GM12878 (cell line): ENCODE data around the gene APPBP2. TPM values are rescaled to one million over a fixed set of nuclear protein-coding genes. Genes with fewer than 3 reads are reported as not detected.
"Not testable (repeated sequence)": the region's sequence is repeated elsewhere in the genome, so short reads cannot be mapped to it uniquely, and the experiment has no call there.

Experiments
- ATAC-seq: fragments of 200-7000 bp; cut with Tn5 transposase; 3 replicates; pipeline ENCODE4 v1.9.1; 2020; ENCODE audit warnings: mild to moderate bottlenecking, moderate library complexity
- BruUV-seq: library from RNA; stranded (reverse); fragments of 400-500 nt; replicated peaks from 2 replicates; lab custom pipeline; 2021; lab: Mats Ljungman, UMichigan
- CTCF ChIA-PET: fragments of 300-600 bp; sonication (Branson Sonifier 250); formaldehyde crosslinking; extraction: SDS; loops from one replicate; lab custom pipeline; 2021; ENCODE audit warnings: inconsistent platforms; lab: Yijun Ruan, JAX
- POLR2A ChIA-PET: fragments of 350-600 bp; formaldehyde crosslinking; extraction: SDS; loops from one replicate; lab custom pipeline; 2021; ENCODE audit warnings: inconsistent platforms; lab: Charles Lee
- RAD21 ChIA-PET: fragments of 300-600 bp; sonication (Branson Sonifier 250); formaldehyde crosslinking; loops from one replicate; lab custom pipeline; 2023; ENCODE audit warnings: antibody characterized with exemption; ENCODE audit not compliant: unreplicated experiment; lab: Charles Lee
- SMC1A ChIA-PET: fragments of 300-600 bp; sonication (Branson Sonifier 250); formaldehyde crosslinking; loops from one replicate; lab custom pipeline; 2023; ENCODE audit not compliant: unreplicated experiment, uncharacterized antibody; lab: Charles Lee
- DNase-seq: peaks from one replicate; pipeline ENCODE4 v3.0.0-alpha.2; 2011; ENCODE audit warnings: low read depth, low spot score
- FAIRE-seq: peaks from 3 replicates; lab custom pipeline; 2011; peaks lifted over from hg19 to GRCh38; lab: Jason Lieb, UNC
- H2AFZ ChIP-seq: 2 replicates; pipeline ENCODE4 v1.6.0; 2011; ENCODE audit warnings: low read depth, low read length, control low read depth; ENCODE audit not compliant: control insufficient read depth
- H3K27ac ChIP-seq: 2 replicates; pipeline ENCODE4 v1.5.1; 2011; ENCODE audit warnings: control low read depth; ENCODE audit not compliant: control insufficient read depth, insufficient read depth
- H3K27me3 ChIP-seq, 2 experiments: replicated peaks in 1 of 2; 2 replicates each; pipeline versions ENCODE4 v1.6.0 to v1.6.1; 2011; ENCODE audit warnings: low read length in 1 of 2; ENCODE audit not compliant: control insufficient read depth in 2 of 2, insufficient read depth in 2 of 2
- H3K36me3 ChIP-seq, 2 experiments: 2 replicates each; pipeline ENCODE4 v1.5.1; 2011; ENCODE audit warnings: low read length in 1 of 2; ENCODE audit not compliant: control insufficient read depth in 2 of 2, insufficient read depth in 2 of 2
- H3K4me1 ChIP-seq: 2 replicates; pipeline ENCODE4 v1.6.1; 2011; ENCODE audit warnings: mild to moderate bottlenecking, low read length, moderate library complexity, mixed read lengths; ENCODE audit not compliant: control insufficient read depth, insufficient read depth
- H3K4me2 ChIP-seq: 2 replicates; pipeline ENCODE4 v1.6.0; 2011; ENCODE audit warnings: control low read depth; ENCODE audit not compliant: control insufficient read depth, insufficient read depth
- H3K4me3 ChIP-seq: fragments of 200-600 bp; sonication (generic); 2 replicates; pipeline ENCODE4 v1.5.1; 2016
- H3K79me2 ChIP-seq: 2 replicates; pipeline ENCODE4 v1.6.0; 2011; ENCODE audit warnings: low read length; ENCODE audit not compliant: control insufficient read depth, insufficient read depth
- H3K9ac ChIP-seq: 2 replicates; pipeline ENCODE4 v1.8.0; 2011; ENCODE audit warnings: low read length, control low read depth, mixed read lengths; ENCODE audit not compliant: control insufficient read depth, insufficient read depth
- H3K9me3 ChIP-seq: replicated peaks from 3 replicates; pipeline ENCODE4 v1.5.1; 2011; ENCODE audit warnings: mild to moderate bottlenecking, low read length; ENCODE audit not compliant: control insufficient read depth, insufficient read depth
- H4K20me1 ChIP-seq: 2 replicates; pipeline ENCODE4 v1.6.0; 2011; ENCODE audit not compliant: control insufficient read depth, insufficient read depth
- NFXL1 ChIP-seq: fragments of 450-650 bp; IDR thresholded peaks from 2 replicates; pipeline ENCODE4 v1.6.1; 2017; ENCODE audit warnings: antibody characterized with exemption, mild to moderate bottlenecking, borderline replicate concordance
- WGBS: methylation state at CpG from one replicate; pipeline ENCODE4 v1.1.6; 2016; ENCODE audit warnings: low lambda C conversion rate; ENCODE audit not compliant: insufficient replicate concordance, insufficient coverage; ENCODE audit errors: missing lambda C conversion rate; 5-methylcytosine and 5-hydroxymethylcytosine counted together
- in situ Hi-C: fragments of 300-500 bp; cut with MboI; formaldehyde crosslinking; loops from 9 replicates; pipeline ENCODE4 v1.14.3; 2018; ENCODE audit warnings: mixed read lengths
- intact Hi-C: fragments of 100-400 bp; cut with micrococcal nuclease; formaldehyde crosslinking; loops from one replicate; pipeline ENCODE4 v1.14.2; 2022; ENCODE audit not compliant: unreplicated experiment
- polyA plus RNA-seq, 11 experiments: library from polyadenylated mRNA; depleted of rRNA in 4 of 11; unstranded in 6 of 11; stranded (reverse) in 5 of 11; fragments of >200 nt; fragmentation: Nextera tagmentation in 4 of 11; fragmentation: Illumina TruSeq in 1 of 11; extraction: Ambion mirVana in 4 of 11; extraction: Trizol in 1 of 11; gene quantifications; 1 replicate in 1 of 11; 2 replicates in 10 of 11; pipeline versions ENCODE4 v1.2.1 to v1.2.3, GENCODE V29; 2011 to 2016; ENCODE audit warnings: inconsistent platforms in 2 of 11, missing spikeins in 2 of 11, low read depth in 1 of 11
- total RNA-seq, 4 experiments: library from RNA; depleted of rRNA in 3 of 4; stranded (reverse); fragments of >200 nt in 3 of 4; fragmentation: Illumina TruSeq in 1 of 4; extraction: Trizol in 1 of 4; gene quantifications; 2 replicates each; pipeline versions ENCODE4 v1.2.1 to v1.2.3, GENCODE V29; 2013 to 2021

The APPBP2 gene
- total and polyA plus RNA-seq, 10 of the 15 experiments (the other 5 are each of a cell fraction or from before 2014, with no cell fraction given): 4.3 to 30.8 (median 13.1) TPM

GRCh38 chr17:60430561-60430960, 95.5 kb downstream of the APPBP2 start:
- FAIRE-seq, H2AFZ ChIP-seq, H3K4me2 ChIP-seq, H3K9ac ChIP-seq, H3K79me2 ChIP-seq, ATAC-seq, DNase-seq, SMC1A ChIA-PET, H3K9me3 ChIP-seq, H4K20me1 ChIP-seq: not testable (repeated sequence)
- 0 out of 2 replicates have a peak, but pooled peaks have one; percentile 24 for TF ChIP-seq NFXL1
- TF ChIP-seq, all 136 proteins: peak for 1; not testable (repeated sequence) for 135
- H3K27ac ChIP-seq, in situ Hi-C loops, POLR2A ChIA-PET, H3K36me3 ChIP-seq, intact Hi-C loops, H3K27me3 ChIP-seq, H3K4me3 ChIP-seq, H3K4me1 ChIP-seq, CTCF ChIA-PET, BruUV-seq: not testable (repeated sequence)
- RAD21 ChIA-PET: interaction anchor here (0.7 to 1.4 kb wide), 2 partner anchors 31 to 199 kb away, joined by 4 to 5 read pairs; no protein-coding TSS in a partner anchor
- 82% methylated on average over 7 of the region's 7 CpGs for WGBS

DNA sequence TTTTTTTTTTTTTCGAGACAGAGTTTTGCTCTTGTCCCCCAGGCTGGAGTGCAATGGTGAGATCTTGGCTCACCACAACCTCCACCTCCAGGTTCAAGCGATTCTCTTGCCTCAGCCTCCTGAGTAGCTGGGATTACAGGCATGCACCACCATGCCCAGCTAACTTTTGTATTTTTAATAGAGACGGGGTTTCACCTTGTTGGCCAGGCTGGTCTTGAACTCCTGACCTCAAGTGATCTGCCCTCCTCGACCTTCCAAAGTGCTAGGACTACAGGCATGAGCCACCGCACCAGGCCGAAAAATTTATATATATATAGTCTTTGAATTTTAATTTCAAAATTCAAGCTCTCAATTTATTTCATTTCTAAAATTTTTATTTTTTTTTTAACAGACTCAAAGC, 97.6 kb downstream of the APPBP2 start:
- H3K4me3 ChIP-seq, H3K79me2 ChIP-seq, H3K4me2 ChIP-seq, H4K20me1 ChIP-seq, DNase-seq, BruUV-seq, ATAC-seq, H3K9ac ChIP-seq, H3K27ac ChIP-seq, H2AFZ ChIP-seq, FAIRE-seq, H3K9me3 ChIP-seq, H3K36me3 ChIP-seq, POLR2A ChIA-PET, H3K4me1 ChIP-seq, intact Hi-C loops, H3K27me3 ChIP-seq, RAD21 ChIA-PET, SMC1A ChIA-PET: not testable (repeated sequence)
- in situ Hi-C loops: loop anchor here (10.0 kb wide), 1 partner anchor 284 kb away; the partner anchor contains the start of gene CA4
- 57% methylated on average over 5 of the region's 6 CpGs for WGBS
- CTCF ChIA-PET: interaction anchor here (0.8 to 1.2 kb wide), 2 partner anchors 141 to 287 kb away, joined by 3 read pairs; no protein-coding TSS in a partner anchor
